Gastroesophageal sphincter (tissue), 3 donors: ENCODE measurements around the gene SLC25A13.

Experiments
- POLR2AphosphoS5 ChIP-seq: sonication (generic); formaldehyde crosslinking; IDR thresholded peaks from one replicate; pipeline ENCODE4 v1.6.1; 2017; ENCODE audit warnings: antibody characterized with exemption
- TF ChIP-seq, protein P1 (sequence below), 4 experiments: fragments of 200-600 bp in 2 of 4; fragments of 450-650 bp in 2 of 4; sonication (generic) in 1 of 4; IDR thresholded peaks; one replicate each; pipeline ENCODE4 v1.5.1; 2017 to 2019; ENCODE audit warnings: antibody characterized with exemption in 4 of 4, mild to moderate bottlenecking in 2 of 4, moderate library complexity in 2 of 4

- TF ChIP-seq, protein P1, sequence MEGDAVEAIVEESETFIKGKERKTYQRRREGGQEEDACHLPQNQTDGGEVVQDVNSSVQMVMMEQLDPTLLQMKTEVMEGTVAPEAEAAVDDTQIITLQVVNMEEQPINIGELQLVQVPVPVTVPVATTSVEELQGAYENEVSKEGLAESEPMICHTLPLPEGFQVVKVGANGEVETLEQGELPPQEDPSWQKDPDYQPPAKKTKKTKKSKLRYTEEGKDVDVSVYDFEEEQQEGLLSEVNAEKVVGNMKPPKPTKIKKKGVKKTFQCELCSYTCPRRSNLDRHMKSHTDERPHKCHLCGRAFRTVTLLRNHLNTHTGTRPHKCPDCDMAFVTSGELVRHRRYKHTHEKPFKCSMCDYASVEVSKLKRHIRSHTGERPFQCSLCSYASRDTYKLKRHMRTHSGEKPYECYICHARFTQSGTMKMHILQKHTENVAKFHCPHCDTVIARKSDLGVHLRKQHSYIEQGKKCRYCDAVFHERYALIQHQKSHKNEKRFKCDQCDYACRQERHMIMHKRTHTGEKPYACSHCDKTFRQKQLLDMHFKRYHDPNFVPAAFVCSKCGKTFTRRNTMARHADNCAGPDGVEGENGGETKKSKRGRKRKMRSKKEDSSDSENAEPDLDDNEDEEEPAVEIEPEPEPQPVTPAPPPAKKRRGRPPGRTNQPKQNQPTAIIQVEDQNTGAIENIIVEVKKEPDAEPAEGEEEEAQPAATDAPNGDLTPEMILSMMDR (IDR thresholded peaks at IDR 0.05), result no peak
- TF ChIP-seq POLR2AphosphoS5, result no peak
These were observed 39.1 kb downstream of the SLC25A13 start for GRCh38 chr7:96282835-96283234.
